CD4-positive, alpha-beta T cell (primary cell): Measurements from ENCODE around the gene MLLT10. TPM values are rescaled to one million over a fixed set of nuclear protein-coding genes. Genes with fewer than 3 reads are reported as not detected.

Source experiments
- ATAC-seq: fragments of 200-7000 bp; cut with Tn5 transposase; one replicate; pipeline ENCODE4 v1.10.0; 2022; ENCODE audit warnings: mild to moderate bottlenecking; ENCODE audit not compliant: poor library complexity
- CTCF ChIA-PET: fragments of 350-600 bp; sonication (Branson Sonifier 250); formaldehyde crosslinking; loops from one replicate; lab custom pipeline; 2021; ENCODE audit warnings: antibody characterized with exemption, inconsistent platforms; lab: Charles Lee
- POLR2A ChIA-PET: fragments of 350-600 bp; sonication (Branson Sonifier 250); formaldehyde crosslinking; loops from one replicate; lab custom pipeline; 2021; ENCODE audit warnings: antibody characterized with exemption, inconsistent platforms; lab: Charles Lee
- DNase-seq, 14 experiments: peaks; one replicate each; pipeline ENCODE4 v3.0.0-alpha.2; 2013 to 2020; ENCODE audit warnings: mixed read lengths in 2 of 14
- H3K27ac ChIP-seq, 2 donors: one replicate each; pipeline versions ENCODE4 v1.5.1 to v1.7.0; 2013; ENCODE audit warnings: low read length in 2 of 2, low read depth in 1 of 2, mild to moderate bottlenecking in 1 of 2
- H3K27me3 ChIP-seq, 2 experiments: 1 replicate in 1 of 2; 2 replicates in 1 of 2; pipeline versions ENCODE4 v1.6.1 to v1.7.0; 2013; ENCODE audit warnings: low read length in 2 of 2, control low read depth in 1 of 2, mild to moderate bottlenecking in 1 of 2, moderate library complexity in 1 of 2; ENCODE audit not compliant: insufficient read depth in 2 of 2, control insufficient read depth in 1 of 2
- H3K36me3 ChIP-seq: one replicate; pipeline ENCODE4 v1.6.1; 2013; ENCODE audit warnings: low read length, control low read depth; ENCODE audit not compliant: insufficient read depth
- H3K4me1 ChIP-seq: one replicate; pipeline ENCODE4 v1.6.1; 2013; ENCODE audit warnings: low read length, control low read depth; ENCODE audit not compliant: insufficient read depth
- H3K4me3 ChIP-seq: one replicate; pipeline ENCODE4 v1.5.1; 2013; ENCODE audit warnings: mild to moderate bottlenecking, low read length, moderate library complexity
- H3K9me3 ChIP-seq, 2 experiments: 1 replicate in 1 of 2; 2 replicates in 1 of 2; pipeline versions ENCODE4 v1.6.1 to v1.7.0; 2013; ENCODE audit warnings: low read length in 2 of 2, mild to moderate bottlenecking in 2 of 2, control low read depth in 1 of 2, moderate library complexity in 1 of 2; ENCODE audit not compliant: control insufficient read depth in 1 of 2, insufficient read depth in 1 of 2
- H3K27ac Mint-ChIP-seq: one replicate; pipeline ENCODE4 v1.8.0; 2020; ENCODE audit warnings: mixed read lengths
- H3K27me3 Mint-ChIP-seq: one replicate; pipeline ENCODE4 v1.8.0; 2021; ENCODE audit warnings: mixed read lengths
- H3K36me3 Mint-ChIP-seq: one replicate; pipeline ENCODE4 v1.8.0; 2021; ENCODE audit warnings: low read depth, mixed read lengths
- H3K4me1 Mint-ChIP-seq: one replicate; pipeline ENCODE4 v1.8.0; 2021; ENCODE audit warnings: low read depth, mixed read lengths
- H3K4me3 Mint-ChIP-seq: one replicate; pipeline ENCODE4 v1.8.0; 2020; ENCODE audit warnings: mild to moderate bottlenecking, mixed read lengths
- H3K9me3 Mint-ChIP-seq: one replicate; pipeline ENCODE4 v1.8.0; 2020; ENCODE audit warnings: mixed read lengths
- intact Hi-C, 2 experiments: fragments of 100-400 bp; cut with DNase I in 1 of 2; cut with micrococcal nuclease in 1 of 2; formaldehyde crosslinking; loops; one replicate each; pipeline versions ENCODE4 v1.15.1 to v1.9.0; 2023 to 2025; cut with DNase I, micrococcal nuclease
- total RNA-seq, 174 experiments: library from RNA in 2 of 174; stranded (reverse) in 2 of 174; gene quantifications; one replicate each; pipeline ENCODE4 v1.2.3 and lab custom pipeline; 2021 to 2026
- TF ChIP-seq, protein P1 (sequence below): fragments of 200-600 bp; IDR thresholded peaks from one replicate; pipeline ENCODE4 v1.8.0; 2022; ENCODE audit warnings: antibody characterized with exemption, mild to moderate bottlenecking

The MLLT10 gene
- total RNA-seq, 2 experiments from 2014 or later, result 46.0 to 64.1 TPM

DNA sequence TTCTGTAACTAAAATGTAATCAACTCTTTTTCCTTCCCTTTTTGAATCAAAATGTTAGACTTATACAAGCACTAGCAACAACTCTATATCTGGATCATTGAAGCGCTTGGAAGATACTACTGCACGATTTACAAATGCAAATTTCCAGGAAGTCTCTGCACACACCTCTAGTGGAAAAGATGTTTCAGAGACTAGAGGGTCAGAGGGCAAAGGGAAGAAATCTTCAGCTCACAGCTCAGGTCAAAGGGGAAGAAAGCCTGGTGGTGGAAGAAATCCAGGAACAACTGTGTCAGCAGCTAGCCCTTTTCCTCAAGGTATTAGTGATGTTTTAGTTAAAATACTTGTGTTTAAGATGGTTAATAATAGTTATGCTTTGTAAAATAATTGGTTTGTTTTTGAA, 136.4 kb downstream of the MLLT10 start:
- Histone ChIP-seq H3K27me3 (no peaks in the 10 kb centered on the region), H3K36me3 (peaks cover 11% of the 10 kb centered on the region), H3K27ac (no peak overlapping the region), H3K4me1 (no peaks in the 10 kb centered on the region), H3K4me3 (no peak overlapping the region), H3K9me3 (no peaks in the 10 kb centered on the region)
- Mint-ChIP-seq H3K36me3 (peaks cover 60% of the 10 kb centered on the region), H3K4me3 (no peak overlapping the region), H3K27ac (no peak overlapping the region), H3K9me3 (no peaks in the 10 kb centered on the region), H3K4me1 (peaks cover 51% of the 10 kb centered on the region), H3K27me3 (no peaks in the 10 kb centered on the region)
- CTCF ChIA-PET, result no interaction called here
- POLR2A ChIA-PET, result no interaction called here
- intact Hi-C loops, result no loop called here
- TF ChIP-seq, protein P1, sequence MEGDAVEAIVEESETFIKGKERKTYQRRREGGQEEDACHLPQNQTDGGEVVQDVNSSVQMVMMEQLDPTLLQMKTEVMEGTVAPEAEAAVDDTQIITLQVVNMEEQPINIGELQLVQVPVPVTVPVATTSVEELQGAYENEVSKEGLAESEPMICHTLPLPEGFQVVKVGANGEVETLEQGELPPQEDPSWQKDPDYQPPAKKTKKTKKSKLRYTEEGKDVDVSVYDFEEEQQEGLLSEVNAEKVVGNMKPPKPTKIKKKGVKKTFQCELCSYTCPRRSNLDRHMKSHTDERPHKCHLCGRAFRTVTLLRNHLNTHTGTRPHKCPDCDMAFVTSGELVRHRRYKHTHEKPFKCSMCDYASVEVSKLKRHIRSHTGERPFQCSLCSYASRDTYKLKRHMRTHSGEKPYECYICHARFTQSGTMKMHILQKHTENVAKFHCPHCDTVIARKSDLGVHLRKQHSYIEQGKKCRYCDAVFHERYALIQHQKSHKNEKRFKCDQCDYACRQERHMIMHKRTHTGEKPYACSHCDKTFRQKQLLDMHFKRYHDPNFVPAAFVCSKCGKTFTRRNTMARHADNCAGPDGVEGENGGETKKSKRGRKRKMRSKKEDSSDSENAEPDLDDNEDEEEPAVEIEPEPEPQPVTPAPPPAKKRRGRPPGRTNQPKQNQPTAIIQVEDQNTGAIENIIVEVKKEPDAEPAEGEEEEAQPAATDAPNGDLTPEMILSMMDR, result no peak
- ATAC-seq (no peak), DNase-seq (no peak)

DNA sequence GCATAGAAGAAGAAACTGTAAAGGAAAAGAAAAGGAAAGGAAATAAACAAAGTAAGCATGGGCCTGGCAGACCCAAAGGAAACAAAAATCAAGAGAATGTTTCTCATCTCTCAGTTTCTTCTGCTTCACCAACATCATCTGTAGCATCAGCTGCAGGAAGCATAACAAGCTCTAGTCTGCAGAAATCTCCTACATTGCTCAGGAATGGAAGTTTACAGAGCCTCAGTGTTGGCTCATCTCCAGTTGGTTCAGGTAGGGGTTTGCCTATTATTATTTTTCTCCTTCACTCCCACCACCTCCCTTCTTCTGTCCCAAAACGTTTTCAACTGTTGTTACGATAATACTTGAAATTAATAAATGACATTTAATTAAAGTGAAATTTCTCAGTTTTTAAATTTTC, 139.6 kb downstream of the MLLT10 start:
- no peak overlapping the region for H3K27ac ChIP-seq
- Mint-ChIP-seq H3K4me3 (no peak overlapping the region), H3K4me1 (peaks cover 41% of the 10 kb centered on the region), H3K9me3 (no peaks in the 10 kb centered on the region), H3K27me3 (no peaks in the 10 kb centered on the region), H3K27ac (no peak overlapping the region), H3K36me3 (peaks cover 50% of the 10 kb centered on the region)
- H3K27me3 ChIP-seq, result no peaks in the 10 kb centered on the region
- H3K36me3 ChIP-seq, result peaks cover 15% of the 10 kb centered on the region
- TF ChIP-seq, protein P1, result no peak
- no peak for DNase-seq
- ChIA-PET POLR2A (no interaction called here), CTCF (no interaction called here)
- intact Hi-C loops, result no loop called here
- no peak overlapping the region for H3K4me3 ChIP-seq
- ATAC-seq, result no peak
- no peaks in the 10 kb centered on the region for H3K4me1 ChIP-seq
- no peaks in the 10 kb centered on the region for H3K9me3 ChIP-seq

DNA sequence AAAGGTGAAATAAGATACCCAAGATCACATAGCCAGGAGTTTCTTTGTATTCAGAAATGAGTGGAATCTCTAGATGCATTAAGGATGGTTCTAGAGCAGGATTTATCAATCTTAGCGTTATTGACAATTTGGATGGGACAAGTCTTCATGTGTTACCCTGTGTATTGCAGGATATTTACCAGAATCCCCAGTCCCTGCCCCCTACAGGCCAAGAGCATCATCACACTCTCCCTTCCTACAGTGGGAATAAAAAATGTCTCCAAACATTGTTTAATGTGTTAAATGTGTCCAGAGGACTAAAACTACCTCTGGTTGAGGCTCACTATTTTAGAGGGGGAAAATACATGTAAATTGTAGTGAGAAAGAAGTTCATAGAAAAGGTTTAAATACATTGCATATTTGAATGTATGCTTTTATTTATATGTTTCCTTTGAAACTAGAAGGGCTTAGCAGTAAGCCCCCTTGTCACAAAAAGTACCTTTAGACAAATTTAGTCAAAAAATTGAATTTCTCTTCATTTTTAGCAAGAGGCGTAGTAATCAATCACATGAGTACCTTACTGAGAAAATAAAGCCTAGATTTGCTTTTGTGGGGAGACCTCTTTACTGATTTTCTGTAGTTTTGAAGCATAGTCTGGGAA, 141.2 kb downstream of the MLLT10 start:
- DNase-seq, result peak in 9 of 14 experiments; percentile 4 to 61 (median 15)
- POLR2A ChIA-PET, result no interaction called here

More for the DNA sequence above, 141.2 kb downstream of the MLLT10 start:
- Histone ChIP-seq H3K4me1 (no peaks in the 10 kb centered on the region), H3K36me3 (peaks cover 14% of the 10 kb centered on the region), H3K27me3 (no peaks in the 10 kb centered on the region), H3K4me3 (no peak overlapping the region), H3K27ac (no peak overlapping the region), H3K9me3 (no peaks in the 10 kb centered on the region)
- TF ChIP-seq, protein P1, result peak; percentile 82
- no peak overlapping the region for H3K27ac Mint-ChIP-seq
- no peak overlapping the region for H3K4me3 Mint-ChIP-seq
- ATAC-seq, result peak; percentile 78
- CTCF ChIA-PET, result no interaction called here
- H3K27me3 Mint-ChIP-seq, result no peaks in the 10 kb centered on the region
- H3K36me3 Mint-ChIP-seq, result peaks cover 56% of the 10 kb centered on the region
- peaks cover 35% of the 10 kb centered on the region for H3K4me1 Mint-ChIP-seq
- intact Hi-C loops, result no loop called here
- H3K9me3 Mint-ChIP-seq, result no peaks in the 10 kb centered on the region
